A549 treated with Mapracorat at 1 μM for 4 hours (cell line): ENCODE results near the gene C14orf93. TPM values are rescaled to one million over a fixed set of nuclear protein-coding genes. Genes with fewer than 3 reads are reported as not detected.

Experiments
- total RNA-seq: library from RNA; stranded (reverse); fragments of 200-300 nt; extraction: Qiagen RNA extraction; gene quantifications from 5 replicates; pipeline ENCODE4 v1.2.3, GENCODE V29; 2022

The C14orf93 gene
- 2.4 to 3.4 TPM (median 3.1 TPM) in 5 replicates for total RNA-seq

DNA sequence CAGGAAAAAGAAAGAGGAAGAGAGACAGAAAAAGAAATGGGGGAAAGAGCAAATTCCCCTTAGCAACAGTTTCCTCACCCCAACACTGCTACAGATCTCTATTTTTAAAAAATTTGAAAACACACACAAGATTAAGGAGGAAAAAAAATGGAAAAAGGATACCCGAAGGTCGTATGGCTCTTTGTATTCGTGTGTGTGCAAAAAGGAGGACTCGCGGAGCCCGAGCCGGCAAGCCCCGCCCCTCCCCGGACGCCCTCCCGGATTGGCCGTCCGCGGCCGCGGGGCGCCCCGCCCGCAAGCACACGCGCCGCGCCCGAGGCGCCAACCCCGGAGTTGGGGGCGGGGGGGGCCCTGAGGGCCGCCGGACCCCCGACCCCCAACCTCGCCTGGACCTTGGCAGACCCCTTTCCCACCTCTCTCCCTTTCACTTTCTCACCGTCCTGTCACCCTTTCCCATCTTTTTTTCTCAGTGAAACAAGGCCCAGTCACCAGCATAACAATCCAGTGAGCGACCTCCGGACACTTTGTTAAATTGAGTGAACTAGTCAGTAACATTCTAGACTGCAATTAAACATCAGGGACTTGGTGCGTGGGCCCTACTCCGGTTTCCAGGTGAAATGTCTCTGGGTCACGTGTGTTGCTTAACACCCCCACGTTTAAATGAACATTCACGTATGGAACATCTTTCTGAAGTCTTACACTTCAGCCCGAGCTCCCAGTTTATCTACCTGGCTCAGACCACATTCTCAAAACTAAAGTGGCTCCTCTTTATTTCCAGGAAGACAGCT lies at the start of gene C14orf93:
Gene C14orf93, minus strand, starts transcription at position 205 of the 788 bp plus-strand sequence. CDS start 11,120 bp downstream, outside the sequence.

DNA sequence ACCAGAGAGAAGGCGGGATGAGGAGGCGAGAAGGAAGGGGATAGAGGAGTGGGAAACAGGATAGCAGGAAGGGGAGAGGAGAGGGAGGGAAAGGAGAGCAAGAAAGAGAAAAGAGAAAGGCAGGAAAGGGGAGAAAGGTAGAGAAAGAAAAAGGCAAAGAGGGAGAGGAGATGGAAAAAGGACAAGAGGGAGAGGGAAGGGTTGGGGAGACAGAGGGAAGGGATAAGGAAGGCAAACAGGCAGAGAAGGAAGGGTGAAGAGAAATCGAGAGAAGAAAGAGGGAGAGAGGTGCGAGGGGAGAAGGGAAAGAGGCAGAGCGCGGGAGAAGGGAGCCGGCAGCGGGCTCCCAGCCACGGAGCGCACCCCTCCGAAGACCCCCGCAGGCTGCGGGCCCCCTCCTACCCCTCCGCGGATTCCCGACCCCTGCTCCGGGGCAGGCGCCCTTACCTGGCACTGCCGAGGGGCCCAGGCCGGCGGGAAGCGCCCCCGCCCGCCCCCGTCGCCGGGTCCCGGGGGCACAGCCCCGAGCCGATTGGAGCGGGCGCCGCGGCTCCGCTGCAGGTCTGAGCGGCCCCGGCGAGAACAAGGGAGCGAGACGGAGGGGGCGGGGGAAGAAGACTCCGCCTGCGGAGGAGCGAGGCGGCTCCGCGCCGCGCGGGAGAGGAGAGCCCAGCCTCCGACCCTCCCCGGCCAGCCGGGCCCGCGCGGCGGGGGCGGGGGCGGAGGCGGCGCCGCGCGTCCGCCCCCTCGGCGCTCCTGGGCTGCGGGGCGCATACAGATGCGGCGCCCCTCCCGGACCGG lies 47.2 kb upstream of the C14orf93 start, which contains the start of gene CDH24:
Gene CDH24, minus strand, starts transcription at position 565 of the 801 bp plus-strand sequence. CDS start 1,787 bp downstream, outside the sequence.

GRCh38 chr14:23042162-23042965 lies 32.4 kb upstream of the C14orf93 start, which contains the start of gene PSMB11:
Gene PSMB11 (plus strand): TSS chr14:23042212. CDS start chr14:23042226, 14 bp downstream.

DNA sequence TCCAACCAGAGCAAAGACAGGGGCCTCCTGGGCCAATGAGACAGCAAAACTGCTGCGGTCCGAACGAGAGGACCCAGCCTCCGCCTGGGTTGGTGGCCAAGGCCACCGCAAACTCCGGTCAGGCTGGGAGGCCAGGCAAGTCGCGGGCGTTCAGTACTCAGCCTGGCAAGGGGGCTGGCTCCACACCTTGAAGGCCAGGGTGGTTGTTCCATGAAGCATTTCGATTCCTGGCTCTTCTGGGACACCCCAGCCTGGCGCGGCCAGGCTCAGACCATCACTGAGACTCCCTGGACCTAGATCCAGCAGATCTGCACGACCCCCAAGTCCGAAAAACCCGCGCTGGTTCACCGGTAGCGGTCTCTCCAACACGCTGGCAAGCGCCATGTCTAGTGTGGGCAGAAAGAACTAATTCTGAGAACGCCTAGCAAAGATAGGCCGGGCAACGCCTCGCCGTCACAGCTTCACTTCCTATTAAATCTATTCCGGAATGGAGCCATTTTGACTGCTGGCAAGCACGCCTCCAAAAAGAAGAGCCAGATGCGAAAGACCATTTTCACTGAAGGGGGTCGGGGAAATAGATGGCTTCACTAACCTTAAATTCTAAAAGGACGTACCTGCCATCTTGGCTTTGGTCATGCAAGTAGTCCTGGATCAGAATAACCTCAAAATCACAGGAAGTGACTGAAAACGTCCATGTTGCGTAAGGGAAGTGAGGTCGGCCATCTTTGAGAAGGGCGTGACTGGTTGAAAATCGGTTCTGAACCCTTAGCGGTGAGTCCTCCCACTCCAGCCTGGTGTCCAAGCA lies 24.8 kb upstream of the C14orf93 start, which contains the start of gene PSMB5:
Gene PSMB5, minus strand, starts transcription at position 403 of the 805 bp plus-strand sequence. Its CDS starts 19 bp downstream, at position 384.

DNA sequence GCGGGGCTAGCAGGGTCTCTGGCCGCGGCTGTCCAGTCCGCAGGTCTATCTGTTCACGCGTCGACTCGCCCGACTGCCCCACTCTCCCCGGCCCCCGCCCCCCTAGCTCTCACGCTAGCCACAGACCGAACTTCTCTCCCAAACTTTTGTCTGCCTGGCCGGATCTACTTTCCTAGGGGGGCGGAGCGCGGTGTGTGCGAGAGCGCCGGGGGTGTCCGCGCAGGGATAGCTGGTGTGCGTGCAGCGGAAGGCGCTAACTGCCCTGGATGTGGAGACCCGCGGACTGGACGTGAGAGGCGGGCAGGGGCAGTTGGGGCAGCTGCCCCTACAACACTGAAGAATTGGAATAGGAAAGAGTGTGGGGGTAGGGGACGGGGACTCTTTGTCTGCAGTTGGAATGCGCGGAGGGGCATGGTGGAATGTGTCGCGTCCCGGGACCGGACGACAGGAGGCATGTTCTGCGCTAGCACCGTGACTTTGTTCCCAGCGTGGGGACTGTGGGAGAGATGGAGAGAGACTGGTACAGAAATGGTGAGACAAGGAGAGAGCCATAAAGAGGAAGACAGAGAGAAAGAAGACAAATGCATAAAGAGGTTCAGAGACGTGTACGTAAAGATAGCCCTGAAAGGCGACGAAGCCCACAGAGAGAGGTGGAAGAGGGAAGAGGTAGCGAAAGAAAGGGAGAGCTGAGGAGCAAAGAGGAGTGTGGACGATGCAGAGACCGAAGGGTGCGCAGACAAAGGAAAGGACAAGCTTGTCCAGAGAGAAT lies 27.3 kb downstream of the C14orf93 start, which contains the start of gene AJUBA:
Gene AJUBA, minus strand, starts transcription at position 75 of the 769 bp plus-strand sequence. CDS start 285 bp downstream, outside the sequence.

Other genes with a start within 250 kb of the C14orf93 start
- 154 to 166 TPM (median 161 TPM) in 5 replicates for gene OXA1L, start 243.5 kb downstream of the C14orf93 start, total RNA-seq
- gene SLC7A7, start 194.7 kb downstream of the C14orf93 start, total RNA-seq, result 18.9 to 28.4 TPM (median 21.2 TPM) in 5 replicates
- 135 to 217 TPM (median 193 TPM) in 5 replicates for gene MRPL52, start 180.3 kb downstream of the C14orf93 start, total RNA-seq
- gene MMP14, start 173.6 kb downstream of the C14orf93 start, total RNA-seq, result 0.33 to 1.1 TPM (median 0.76 TPM) in 5 replicates
- gene LRP10, start 138.4 kb downstream of the C14orf93 start, total RNA-seq, result 60.9 to 82.6 TPM (median 74.7 TPM) in 5 replicates
- gene REM2, start 126.9 kb downstream of the C14orf93 start, total RNA-seq, result 0.35 to 0.52 TPM (median 0.45 TPM) in 5 replicates
- gene RBM23, start 91.0 kb downstream of the C14orf93 start, total RNA-seq, result 57.8 to 62.3 TPM (median 60.4 TPM) in 5 replicates
- 90.0 to 119 TPM (median 102 TPM) in 5 replicates for gene PRMT5, start 80.8 kb downstream of the C14orf93 start, total RNA-seq
- 34.9 to 40.9 TPM (median 38.2 TPM) in 5 replicates for gene HAUS4, start 53.1 kb downstream of the C14orf93 start, total RNA-seq
- 31.8 to 41.3 TPM (median 36.1 TPM) in 5 replicates for gene AJUBA, start 27.6 kb downstream of the C14orf93 start, total RNA-seq
- gene PSMB5, start 24.8 kb upstream of the C14orf93 start, total RNA-seq, result 300 to 334 TPM (median 316 TPM) in 5 replicates
- gene PSMB11, start 32.1 kb upstream of the C14orf93 start, total RNA-seq, result not detected in 5 replicates
- 2.8 to 5.2 TPM (median 4.7 TPM) in 5 replicates for gene CDH24, start 47.4 kb upstream of the C14orf93 start, total RNA-seq
- 89.4 to 101 TPM (median 95.3 TPM) in 5 replicates for gene ACIN1, start 85.0 kb upstream of the C14orf93 start, total RNA-seq
- gene C14orf119, start 85.4 kb upstream of the C14orf93 start, total RNA-seq, result 85.6 to 107 TPM (median 97.5 TPM) in 5 replicates
- gene CIROP, start 94.8 kb upstream of the C14orf93 start, total RNA-seq, result not detected in 5 replicates
- not detected in 5 replicates for gene CEBPE, start 109.1 kb upstream of the C14orf93 start, total RNA-seq
- 1.5 to 2.2 TPM (median 1.7 TPM) in 5 replicates for gene SLC7A8, start 173.5 kb upstream of the C14orf93 start, total RNA-seq
- not detected in 5 replicates for gene RNF212B, start 227.8 kb upstream of the C14orf93 start, total RNA-seq